GM13976 (cell line): Measurements from ENCODE around the gene EPS8L3.

Experiments
- DNase-seq: peaks from one replicate; pipeline ENCODE4 v3.0.0; 2012; ENCODE audit warnings: low spot score
- in situ Hi-C: fragments of 300-500 bp; cut with MboI; formaldehyde crosslinking; loops from one replicate; pipeline ENCODE4 v1.12.0; 2022; ENCODE audit warnings: low sequenced_read_pairs, mixed read lengths, inconsistent platforms; ENCODE audit not compliant: unreplicated experiment
- TF ChIP-seq, protein P1 (sequence below): IDR thresholded peaks from 2 replicates; pipeline ENCODE4 v1.5.1; 2012; ENCODE audit warnings: borderline replicate concordance, mild to moderate bottlenecking; ENCODE audit not compliant: insufficient read depth; ENCODE audit errors: extremely low read depth, missing control alignments, control extremely low read depth

EPS8L3 gene

DNA sequence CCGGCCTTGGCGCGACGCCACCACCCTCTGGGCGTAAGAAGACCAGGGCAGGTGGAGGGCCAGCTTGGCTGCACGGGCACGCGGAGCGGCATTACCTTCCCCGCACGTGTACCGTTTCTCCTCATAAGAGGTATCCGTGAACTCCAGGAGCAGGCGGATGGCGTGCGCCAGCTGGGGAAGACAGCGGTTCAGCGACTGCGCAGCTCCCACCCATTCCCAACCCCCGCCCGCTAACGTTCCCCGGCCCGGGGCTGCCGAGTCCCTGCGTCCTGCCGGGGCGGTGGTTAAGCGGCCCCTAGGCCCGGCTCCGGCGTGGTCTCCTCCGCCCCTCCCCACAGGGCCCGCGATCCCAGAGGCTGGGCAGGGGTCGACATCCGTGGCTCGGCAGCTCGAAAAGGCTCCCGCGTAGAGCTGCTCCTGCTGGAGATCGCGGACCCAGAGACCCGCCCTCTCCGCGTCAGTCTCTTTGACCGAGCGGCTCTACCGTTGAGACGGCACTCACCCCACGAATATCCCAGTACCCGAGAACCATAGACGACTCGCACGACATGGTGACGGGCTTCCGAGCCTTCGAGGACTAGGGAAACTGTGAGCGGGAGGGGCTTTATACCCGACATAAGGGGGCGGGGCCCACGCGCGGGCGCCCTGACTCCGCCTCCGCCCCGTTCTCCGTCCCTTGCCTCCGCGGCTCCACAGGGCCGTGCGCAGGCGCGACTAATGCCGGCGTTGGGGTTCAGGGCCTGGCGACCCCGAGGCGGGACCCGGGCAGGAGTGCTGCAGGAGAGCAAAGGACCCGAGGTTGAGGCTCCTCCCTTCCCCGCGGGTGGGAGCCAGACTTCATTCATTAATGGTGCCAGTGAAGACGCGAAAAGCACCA, 23.7 kb downstream of the EPS8L3 start:
- TF ChIP-seq, protein P1, sequence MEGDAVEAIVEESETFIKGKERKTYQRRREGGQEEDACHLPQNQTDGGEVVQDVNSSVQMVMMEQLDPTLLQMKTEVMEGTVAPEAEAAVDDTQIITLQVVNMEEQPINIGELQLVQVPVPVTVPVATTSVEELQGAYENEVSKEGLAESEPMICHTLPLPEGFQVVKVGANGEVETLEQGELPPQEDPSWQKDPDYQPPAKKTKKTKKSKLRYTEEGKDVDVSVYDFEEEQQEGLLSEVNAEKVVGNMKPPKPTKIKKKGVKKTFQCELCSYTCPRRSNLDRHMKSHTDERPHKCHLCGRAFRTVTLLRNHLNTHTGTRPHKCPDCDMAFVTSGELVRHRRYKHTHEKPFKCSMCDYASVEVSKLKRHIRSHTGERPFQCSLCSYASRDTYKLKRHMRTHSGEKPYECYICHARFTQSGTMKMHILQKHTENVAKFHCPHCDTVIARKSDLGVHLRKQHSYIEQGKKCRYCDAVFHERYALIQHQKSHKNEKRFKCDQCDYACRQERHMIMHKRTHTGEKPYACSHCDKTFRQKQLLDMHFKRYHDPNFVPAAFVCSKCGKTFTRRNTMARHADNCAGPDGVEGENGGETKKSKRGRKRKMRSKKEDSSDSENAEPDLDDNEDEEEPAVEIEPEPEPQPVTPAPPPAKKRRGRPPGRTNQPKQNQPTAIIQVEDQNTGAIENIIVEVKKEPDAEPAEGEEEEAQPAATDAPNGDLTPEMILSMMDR: no peak
- peak; percentile 87 for DNase-seq
- in situ Hi-C loops: no loop called here

DNA sequence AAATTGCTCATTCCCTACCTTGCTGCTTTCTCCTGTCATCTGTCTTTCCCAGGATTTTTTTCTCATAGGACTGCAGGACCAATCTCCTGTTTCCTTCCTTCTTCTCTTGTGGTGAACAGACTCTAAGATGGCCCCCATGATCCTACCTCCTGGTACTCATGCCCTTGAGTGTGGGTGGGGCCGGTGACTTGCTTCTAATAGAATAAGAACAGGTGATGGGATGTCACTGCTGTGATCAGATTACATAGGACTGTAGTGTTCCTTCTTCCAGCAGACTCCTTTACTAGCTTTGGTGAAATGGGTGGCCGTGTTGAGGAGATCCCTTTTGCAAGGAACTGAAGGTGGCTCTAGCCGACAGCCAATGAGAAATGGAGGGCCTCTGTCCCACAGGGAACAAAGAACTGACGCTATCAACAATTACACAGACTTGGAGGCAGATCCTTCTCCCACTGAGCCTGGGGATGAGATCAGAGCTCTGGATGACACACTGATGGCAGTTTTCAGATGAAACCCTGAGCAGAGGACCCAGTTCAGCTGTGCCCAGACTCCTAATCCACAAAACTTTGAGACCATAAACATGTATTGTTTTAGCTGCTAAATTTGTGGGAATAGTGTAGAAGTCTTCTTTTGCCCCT, 30.4 kb downstream of the EPS8L3 start:
- no peak for DNase-seq

DNA sequence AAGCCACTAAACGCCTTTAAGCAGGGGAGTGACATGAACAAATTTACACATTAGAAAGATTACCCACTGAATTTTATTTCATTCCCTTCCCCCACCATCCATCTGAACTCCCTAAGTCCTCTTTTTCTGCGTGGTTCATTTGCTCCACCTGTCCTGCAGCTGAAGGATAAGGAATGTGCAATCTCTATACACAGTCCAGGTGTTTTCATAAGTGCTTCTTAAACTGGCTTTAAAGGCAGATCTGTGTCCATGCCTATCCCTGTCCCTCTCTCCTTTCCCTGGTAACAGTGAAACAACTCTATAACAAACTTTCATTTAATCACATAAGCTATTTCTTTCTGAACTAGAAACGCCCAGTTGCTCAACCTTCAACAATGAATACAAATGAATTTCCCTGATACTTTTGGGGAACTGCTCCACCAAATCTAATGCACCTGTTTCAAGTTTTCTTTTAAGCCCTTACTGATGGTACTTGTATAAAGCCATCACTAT, 31.3 kb downstream of the EPS8L3 start:
- no peak for DNase-seq
- TF ChIP-seq, protein P1: no peak
- in situ Hi-C loops: no loop called here

More for the DNA sequence above, 30.4 kb downstream of the EPS8L3 start:
- TF ChIP-seq, protein P1: no peak
- in situ Hi-C loops: no loop called here

DNA sequence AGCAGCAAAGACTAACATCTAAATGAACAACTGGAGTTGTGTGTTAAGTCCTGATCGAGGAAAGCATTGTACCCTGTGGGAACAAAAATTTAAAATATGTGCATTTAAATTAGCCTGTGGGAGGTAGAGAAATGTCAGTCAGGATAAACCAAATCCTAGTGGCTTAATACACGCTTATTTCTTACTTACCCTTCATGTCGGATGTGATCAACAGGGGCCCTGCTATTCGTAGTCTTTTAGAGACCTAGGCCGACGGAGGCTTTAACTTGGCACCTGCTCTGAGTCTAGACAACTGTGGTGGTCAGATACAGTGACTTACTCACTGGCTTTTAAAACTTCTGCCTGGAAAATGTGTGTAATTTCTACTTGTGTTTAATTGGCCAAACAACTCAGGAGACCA, 33.1 kb downstream of the EPS8L3 start:
- in situ Hi-C loops: no loop called here
- TF ChIP-seq, protein P1: no peak
- DNase-seq: no peak

DNA sequence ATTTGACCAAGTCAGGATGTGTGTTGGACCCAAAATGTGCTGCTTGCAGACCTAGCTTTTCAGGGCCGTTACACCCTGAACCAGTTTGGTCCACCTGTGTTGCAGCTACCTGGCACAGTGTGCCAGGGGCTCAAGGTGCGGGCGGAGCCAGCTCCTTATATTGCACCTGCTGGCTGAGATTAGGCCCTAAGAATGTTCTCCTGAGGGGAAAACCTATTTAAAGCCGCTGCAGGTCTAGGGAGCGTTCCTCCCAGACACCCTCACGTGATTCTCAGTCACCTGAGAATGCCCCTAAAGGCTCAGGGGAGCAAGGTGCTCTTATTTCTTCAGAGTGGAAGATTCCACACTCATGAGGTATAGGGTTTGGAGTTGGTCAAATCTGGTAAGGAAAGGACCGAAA, 34.9 kb downstream of the EPS8L3 start:
- TF ChIP-seq, protein P1: no peak
- in situ Hi-C loops: no loop called here
- no peak for DNase-seq

DNA sequence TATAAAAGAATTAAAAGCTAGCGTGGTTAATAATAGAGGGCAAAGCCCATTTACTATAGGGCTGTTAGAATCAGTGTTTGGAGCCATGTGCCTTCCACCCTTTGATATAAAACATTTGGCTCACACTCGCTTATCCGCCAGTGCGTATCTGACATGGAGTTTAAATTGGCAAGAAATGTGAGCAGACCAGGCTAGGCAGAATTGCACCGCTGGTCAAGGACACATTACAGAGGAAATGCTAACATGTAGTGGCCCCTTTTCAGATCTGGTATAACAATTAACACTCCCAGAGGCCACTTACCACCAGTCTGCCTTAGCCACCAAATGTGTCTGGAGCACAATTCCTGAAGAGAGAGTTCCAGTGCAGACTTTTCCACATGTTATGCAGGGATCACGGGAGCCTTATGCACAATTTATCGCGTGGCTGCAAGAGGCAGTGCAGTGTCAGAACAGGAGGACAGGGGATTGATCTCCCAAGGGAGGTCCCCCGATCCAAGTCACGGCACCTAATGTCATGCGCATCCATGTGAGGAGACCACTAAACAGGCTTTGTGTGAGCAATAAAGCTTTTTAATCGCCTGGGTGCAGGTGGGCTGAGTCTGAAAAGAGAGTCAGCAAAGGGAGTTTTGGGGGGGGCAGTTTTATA, 36.9 kb downstream of the EPS8L3 start:
- in situ Hi-C loops: no loop called here
- no peak for DNase-seq
- TF ChIP-seq, protein P1: no peak
